ENCODE data around the gene SLC25A11. TPM values are rescaled to one million over a fixed set of nuclear protein-coding genes. Genes with fewer than 3 reads are reported as not detected.

SLC25A11 gene
- total RNA-seq, 1 donor from 2014 or later = 52.1 TPM

GRCh38 chr17:4946312-4946976 lies 6.6 kb upstream of the SLC25A11 start:
- no peak for DNase-seq (ENCODE audit: extremely low read depth, low read depth, low spot score)

GRCh38 chr17:4945944-4946280 lies 6.1 kb upstream of the SLC25A11 start:
- DNase-seq (ENCODE audit: extremely low read depth, low read depth, low spot score) = no peak

DNA sequence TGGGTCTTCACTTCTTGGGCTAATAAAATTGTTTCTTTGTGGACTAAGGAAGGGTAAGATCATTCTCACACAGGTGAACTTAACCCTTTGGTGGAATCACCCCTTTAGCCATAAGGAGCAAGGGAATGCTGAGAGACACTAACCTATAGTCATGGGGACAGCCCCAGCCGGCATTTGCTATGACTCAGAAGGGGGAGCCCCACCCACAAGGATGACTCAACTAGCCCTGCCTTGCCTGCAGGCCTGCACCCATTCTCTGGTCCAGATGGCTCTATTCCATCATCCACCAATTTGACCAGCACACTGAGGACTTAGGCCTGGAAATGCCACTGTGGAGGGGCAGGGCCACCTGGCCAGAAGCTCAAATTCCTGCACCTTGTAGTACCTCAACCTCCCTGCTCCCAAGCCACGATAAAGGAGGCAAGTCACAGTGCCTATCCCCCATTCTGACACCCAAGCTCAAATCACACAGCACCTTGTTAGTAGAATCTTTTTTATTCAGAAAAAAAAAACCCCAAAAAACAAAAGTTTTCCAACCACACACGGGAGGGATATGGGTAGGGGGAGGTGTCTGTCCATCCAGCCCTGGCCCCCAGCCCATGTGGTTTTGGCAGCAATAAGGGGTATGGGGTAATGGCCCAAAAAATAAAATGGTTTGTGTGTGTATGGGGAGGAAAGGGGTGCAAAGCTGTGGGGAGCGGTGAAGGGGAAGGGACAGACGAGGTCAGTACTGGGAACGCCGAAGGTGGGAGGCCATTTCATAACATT lies 5.5 kb upstream of the SLC25A11 start:
- DNase-seq (ENCODE audit: extremely low read depth, low read depth, low spot score) = no peak

- no peak for DNase-seq (ENCODE audit: extremely low read depth, low read depth, low spot score)
Measured at GRCh38 chr17:4944554-4945175, 4.8 kb upstream of the SLC25A11 start.

GRCh38 chr17:4944163-4944553 lies 4.3 kb upstream of the SLC25A11 start:
- DNase-seq (ENCODE audit: extremely low read depth, low read depth, low spot score) = no peak

DNA sequence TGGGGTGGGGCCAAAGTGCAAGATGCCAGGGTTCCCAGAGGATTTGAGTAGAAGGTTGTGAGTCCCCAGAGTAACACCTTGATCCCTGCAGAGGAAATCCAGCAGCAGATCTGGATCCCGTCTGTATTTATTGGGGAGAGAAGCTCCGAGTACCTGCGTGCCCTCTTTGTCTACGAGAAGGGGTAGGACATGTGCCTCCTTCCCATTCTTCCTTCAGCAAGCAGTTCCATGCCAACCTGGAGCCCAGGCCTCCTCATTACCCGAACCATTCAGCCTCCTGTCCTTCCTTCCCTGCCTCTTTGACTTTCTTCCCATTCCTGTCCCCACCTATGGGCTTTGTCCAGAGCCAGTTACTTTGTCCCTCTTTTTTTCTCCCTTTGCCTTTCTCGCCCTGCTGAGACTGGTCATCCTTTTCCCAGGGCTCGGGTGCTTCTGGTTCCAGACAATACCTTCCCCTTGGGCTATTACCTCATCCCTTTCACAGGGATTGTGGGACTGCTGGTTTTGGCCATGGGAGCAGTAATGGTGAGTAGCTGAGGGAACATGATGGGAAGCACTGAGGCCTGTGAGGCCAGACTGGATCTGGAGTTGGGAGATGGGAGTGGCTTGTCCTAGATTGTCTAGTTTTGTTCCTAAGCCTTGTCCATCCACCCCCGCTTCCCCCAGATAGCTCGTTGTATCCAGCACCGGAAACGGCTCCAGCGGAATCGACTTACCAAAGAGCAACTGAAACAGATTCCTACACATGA lies 3.1 kb upstream of the SLC25A11 start:
- DNase-seq (ENCODE audit: extremely low read depth, low read depth, low spot score) = no peak

DNA sequence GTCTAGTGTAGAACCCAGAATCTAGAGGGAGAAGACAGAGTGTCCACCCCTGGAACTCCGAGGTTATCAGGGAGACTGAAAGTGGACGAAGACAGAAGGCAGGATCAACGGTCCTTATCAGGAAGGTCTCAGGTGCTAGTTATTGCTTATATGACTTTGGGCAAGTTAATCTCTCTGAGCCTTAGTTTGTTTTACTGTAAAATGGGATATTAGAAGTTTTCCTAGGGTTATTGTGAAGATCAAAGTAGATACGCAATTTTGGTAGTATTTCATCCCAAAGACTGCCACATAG lies 1.4 kb upstream of the SLC25A11 start:
- no peak for DNase-seq (ENCODE audit: extremely low read depth, low read depth, low spot score)

- DNase-seq (ENCODE audit: extremely low read depth, low read depth, low spot score) = no peak
Measured at GRCh38 chr17:4940555-4941318, 891 bp upstream of the SLC25A11 start.

DNA sequence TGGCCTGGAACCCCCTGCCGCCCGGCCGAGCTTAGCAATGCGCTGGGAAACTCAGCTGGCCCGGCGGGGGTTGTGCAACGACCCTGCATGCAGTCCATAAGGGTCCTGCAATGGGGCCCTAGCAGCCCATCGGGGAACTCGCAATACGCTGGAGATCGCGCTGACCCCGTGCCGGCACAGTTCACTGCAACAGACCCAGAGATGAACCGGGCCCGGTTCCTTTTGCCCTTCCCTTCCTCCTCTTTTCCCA lies 375 bp downstream of the SLC25A11 start:
- no peak for DNase-seq (ENCODE audit: extremely low read depth, low read depth, low spot score)

- no peak for DNase-seq (ENCODE audit: extremely low read depth, low read depth, low spot score)
Measured at GRCh38 chr17:4938688-4939545, 929 bp downstream of the SLC25A11 start.

- DNase-seq (ENCODE audit: extremely low read depth, low read depth, low spot score) = no peak
Measured at GRCh38 chr17:4938069-4938491, 1.8 kb downstream of the SLC25A11 start.

DNA sequence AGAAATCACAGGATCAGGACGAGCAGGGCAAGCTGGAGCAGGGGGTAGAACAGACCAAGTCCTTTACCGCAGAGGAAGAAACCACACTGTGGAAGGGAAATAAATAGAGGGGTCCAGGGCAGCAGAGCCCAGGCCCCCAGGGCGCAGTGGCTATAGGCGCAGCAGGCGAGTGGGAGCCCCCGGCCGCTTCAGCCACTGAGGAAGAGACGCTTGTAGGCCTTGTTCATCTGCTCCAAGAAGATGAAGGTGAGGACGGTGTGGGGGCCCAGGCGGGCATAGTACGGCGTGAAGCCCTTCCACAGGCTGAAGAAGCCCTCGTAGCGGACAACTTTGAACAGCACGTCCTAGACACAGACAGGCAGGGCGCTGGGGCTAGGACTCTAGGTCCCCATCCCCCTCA lies 2.3 kb downstream of the SLC25A11 start:
- DNase-seq (ENCODE audit: extremely low read depth, low read depth, low spot score) = no peak

GRCh38 chr17:4936436-4936835 lies 3.4 kb downstream of the SLC25A11 start:
- no peak for DNase-seq (ENCODE audit: extremely low read depth, low read depth, low spot score)

DNA sequence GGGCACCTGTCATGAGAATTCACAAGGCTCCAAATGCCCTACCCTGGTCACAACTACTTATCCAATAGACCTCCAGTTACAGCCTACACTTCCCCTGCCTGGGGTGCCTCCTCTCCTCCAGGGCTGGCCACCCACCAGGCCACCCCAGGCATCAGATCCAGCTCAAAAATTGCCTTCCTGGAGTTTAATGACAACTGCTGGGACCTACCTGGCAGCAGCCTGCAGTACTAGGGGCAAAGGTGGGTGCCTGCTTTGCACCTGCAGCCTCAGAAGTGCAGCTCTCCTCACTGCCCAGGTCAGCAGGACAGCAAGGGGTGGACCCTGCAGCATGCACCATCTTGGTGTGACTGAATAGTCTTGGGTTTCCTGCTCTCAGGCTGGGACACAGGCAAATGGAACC lies 4.2 kb downstream of the SLC25A11 start:
- DNase-seq (ENCODE audit: extremely low read depth, low read depth, low spot score) = no peak

DNA sequence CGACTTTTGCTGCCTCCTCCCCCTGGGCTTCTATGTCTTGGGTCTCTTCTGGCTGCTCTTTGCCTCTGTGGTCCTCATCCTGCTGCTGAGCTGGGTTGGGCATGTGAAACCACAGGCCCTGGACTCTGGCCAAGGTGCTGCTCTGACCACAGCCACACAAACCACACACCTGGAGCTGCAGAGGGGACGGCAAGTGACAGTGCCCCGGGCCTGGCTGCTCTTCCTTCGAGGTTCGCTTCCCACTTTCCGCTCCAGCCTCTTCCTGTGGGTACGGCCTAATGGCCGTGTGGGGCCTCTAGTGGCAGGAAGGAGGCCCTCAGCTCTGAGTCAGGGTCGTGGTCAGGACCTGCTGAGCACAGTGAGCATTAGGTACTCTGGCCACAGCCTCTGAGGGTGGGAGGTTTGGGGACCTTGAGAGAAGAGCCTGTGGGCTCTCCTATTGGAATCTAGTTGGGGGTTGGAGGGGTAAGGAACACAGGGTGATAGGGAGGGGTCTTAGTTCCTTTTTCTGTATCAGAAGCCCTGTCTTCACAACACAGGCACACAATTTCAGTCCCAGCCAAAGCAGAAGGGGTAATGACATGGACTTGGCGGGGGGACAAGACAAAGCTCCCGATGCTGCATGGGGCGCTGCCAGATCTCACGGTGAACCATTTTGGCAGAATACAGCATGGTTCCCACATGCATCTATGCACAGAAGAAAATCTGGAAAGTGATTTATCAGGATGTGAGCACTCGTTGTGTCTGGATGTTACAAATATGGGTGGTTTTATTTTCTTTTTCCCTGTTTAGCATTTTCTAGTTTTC lies 5.5 kb downstream of the SLC25A11 start:
- no peak for DNase-seq (ENCODE audit: extremely low read depth, low read depth, low spot score)

DNA sequence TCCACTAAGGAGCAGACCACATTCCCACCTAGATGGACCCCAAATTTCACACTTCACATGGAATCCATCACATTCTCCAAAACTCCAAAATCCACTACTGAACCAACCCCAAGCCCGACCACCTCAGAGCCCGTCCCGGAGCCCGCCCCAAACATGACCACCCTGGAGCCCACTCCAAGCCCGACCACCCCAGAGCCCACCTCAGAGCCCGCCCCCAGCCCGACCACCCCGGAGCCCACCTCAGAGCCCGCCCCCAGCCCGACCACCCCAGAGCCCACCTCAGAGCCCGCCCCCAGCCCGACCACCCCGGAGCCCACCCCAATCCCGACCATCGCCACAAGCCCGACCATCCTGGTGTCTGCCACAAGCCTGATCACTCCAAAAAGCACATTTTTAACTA lies 6.2 kb downstream of the SLC25A11 start:
- DNase-seq (ENCODE audit: extremely low read depth, low read depth, low spot score) = no peak

GRCh38 chr17:4932756-4933155 lies 7.1 kb downstream of the SLC25A11 start:
- no peak for DNase-seq (ENCODE audit: extremely low read depth, low read depth, low spot score)

- DNase-seq (ENCODE audit: extremely low read depth, low read depth, low spot score) = no peak
Measured at GRCh38 chr17:4931963-4932362, 7.9 kb downstream of the SLC25A11 start, which contains the start of gene GP1BA. Gene GP1BA (plus strand): TSS chr17:4932277. CDS start chr17:4932605, 328 bp downstream.

DNA sequence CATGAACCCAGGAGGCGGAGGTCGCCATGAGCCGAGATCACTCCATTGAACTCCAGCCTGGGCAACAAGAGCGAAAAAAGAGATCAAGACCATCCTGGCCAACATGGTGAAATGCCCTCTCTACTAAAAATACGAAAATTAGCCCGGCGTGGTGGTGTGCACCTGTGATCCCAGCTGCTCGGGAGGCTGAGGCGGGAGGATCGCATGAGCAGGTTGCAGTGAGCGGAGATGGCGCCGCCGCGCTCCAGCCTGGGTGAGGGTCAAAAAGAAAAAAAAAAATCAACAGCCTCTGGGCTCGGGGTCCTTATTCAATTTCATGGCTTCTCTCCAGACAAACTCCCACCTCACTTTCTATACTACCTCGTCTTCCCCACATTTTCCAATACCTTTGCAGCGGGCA lies 11.0 kb downstream of the SLC25A11 start:
- no peak for DNase-seq (ENCODE audit: extremely low read depth, low read depth, low spot score)
